IPS DF 6.9 (cell line): ENCODE data around the gene PAQR5.
"Not testable (repeated sequence)": the region's sequence is repeated elsewhere in the genome, so short reads cannot be mapped to it uniquely, and the experiment has no call there.

Experiments
- DNase-seq: peaks from one replicate; pipeline ENCODE4 v3.0.0-alpha.2; 2013; ENCODE audit warnings: low read depth, low spot score
- H3K27ac ChIP-seq: one replicate; pipeline ENCODE4 v1.5.1; 2013; ENCODE audit warnings: low read length, control low read depth
- H3K27me3 ChIP-seq: 2 replicates; pipeline ENCODE4 v1.6.1; 2013; ENCODE audit warnings: mild to moderate bottlenecking, low read length; ENCODE audit not compliant: control insufficient read depth, insufficient read depth
- H3K36me3 ChIP-seq: 2 replicates; pipeline ENCODE4 v1.6.1; 2013; ENCODE audit warnings: low read length; ENCODE audit not compliant: control insufficient read depth, insufficient read depth
- H3K4me1 ChIP-seq: 2 replicates; pipeline ENCODE4 v1.6.1; 2013; ENCODE audit warnings: low read length; ENCODE audit not compliant: control insufficient read depth, insufficient read depth
- H3K4me3 ChIP-seq: 2 replicates; pipeline ENCODE4 v1.5.1; 2013; ENCODE audit warnings: mild to moderate bottlenecking, low read length
- H3K9me3 ChIP-seq: 2 replicates; pipeline ENCODE4 v1.6.1; 2013; ENCODE audit warnings: low read length, inconsistent platforms; ENCODE audit not compliant: control insufficient read depth, insufficient read depth
- WGBS: extraction: QIAGEN DNeasy Blood & Tissue Kit; methylation state at CpG from one replicate; pipeline ENCODE4 v1.1.7; 2013; ENCODE audit warnings: mixed read lengths, missing lambda C conversion rate; ENCODE audit not compliant: insufficient read length, insufficient coverage; 5-methylcytosine and 5-hydroxymethylcytosine counted together

The PAQR5 gene

GRCh38 chr15:69293741-69294615 lies 4.7 kb upstream of the PAQR5 start:
- no peaks in the 10 kb centered on the region; the same call in 1 of the 2 replicates for H3K27me3 ChIP-seq
- H3K9me3 ChIP-seq, result no peaks in the 10 kb centered on the region
- H3K4me1 ChIP-seq, result no peaks in the 10 kb centered on the region
- no CpG with 5 or more reads among the region's 11 CpGs for WGBS
- no peak for DNase-seq
- H3K36me3 ChIP-seq, result no peaks in the 10 kb centered on the region
- no peak overlapping the region for H3K27ac ChIP-seq
- H3K4me3 ChIP-seq, result no peak overlapping the region

GRCh38 chr15:69296606-69297005 lies 2.1 kb upstream of the PAQR5 start:
- H3K27ac ChIP-seq, result no peak overlapping the region
- no peaks in the 10 kb centered on the region for H3K9me3 ChIP-seq
- no CpG with 5 or more reads among the region's 6 CpGs for WGBS
- H3K27me3 ChIP-seq, result peaks cover 7% of the 10 kb centered on the region
- H3K4me1 ChIP-seq, result peaks cover 3% of the 10 kb centered on the region
- H3K36me3 ChIP-seq, result no peaks in the 10 kb centered on the region
- DNase-seq, result no peak
- no peak overlapping the region for H3K4me3 ChIP-seq

GRCh38 chr15:69297642-69298353 lies 914 bp upstream of the PAQR5 start:
- no CpG with 5 or more reads among the region's 10 CpGs for WGBS
- Histone ChIP-seq H3K27me3 (peaks cover 7% of the 10 kb centered on the region), H3K27ac (no peak overlapping the region), H3K4me3 (no peak overlapping the region), H3K4me1 (peaks cover 3% of the 10 kb centered on the region), H3K9me3 (no peaks in the 10 kb centered on the region), H3K36me3 (no peaks in the 10 kb centered on the region)
- DNase-seq, result no peak

GRCh38 chr15:69298354-69298696 lies 387 bp upstream of the PAQR5 start:
- H3K27me3 ChIP-seq, result peaks cover 7% of the 10 kb centered on the region
- WGBS, result no CpG with 5 or more reads among the region's 15 CpGs
- no peaks in the 10 kb centered on the region for H3K9me3 ChIP-seq
- H3K4me1 ChIP-seq, result peaks cover 3% of the 10 kb centered on the region
- no peak for DNase-seq
- H3K36me3 ChIP-seq, result no peaks in the 10 kb centered on the region
- H3K4me3 ChIP-seq, result peak overlapping the region; percentile 66; the same call in 1 of the 2 replicates
- no peak overlapping the region for H3K27ac ChIP-seq

- no peak overlapping the region for H3K27ac ChIP-seq
- H3K27me3 ChIP-seq, result peaks cover 7% of the 10 kb centered on the region
- no peaks in the 10 kb centered on the region for H3K36me3 ChIP-seq
- DNase-seq, result no peak
- peak overlapping the region; percentile 66 for H3K4me3 ChIP-seq
- no CpG with 5 or more reads among the region's 16 CpGs for whole genome bisulfite sequencing
- peaks cover 3% of the 10 kb centered on the region for H3K4me1 ChIP-seq
- H3K9me3 ChIP-seq, result no peaks in the 10 kb centered on the region
These were observed 757 bp downstream of the PAQR5 start for GRCh38 chr15:69299451-69299886.

- Histone ChIP-seq H3K36me3 (no peaks in the 10 kb centered on the region), H3K27ac (no peak overlapping the region), H3K4me3 (no peak overlapping the region; the same call in 1 of the 2 replicates), H3K9me3 (no peaks in the 10 kb centered on the region), H3K4me1 (peaks cover 3% of the 10 kb centered on the region), H3K27me3 (peaks cover 7% of the 10 kb centered on the region)
- DNase-seq, result no peak
- no CpG with 5 or more reads among the region's 9 CpGs for WGBS
These were observed 1.4 kb downstream of the PAQR5 start for GRCh38 chr15:69299943-69300588.

- H3K27me3 ChIP-seq, H3K4me1 ChIP-seq, DNase-seq: not testable (repeated sequence)
These were observed 2.4 kb downstream of the PAQR5 start for GRCh38 chr15:69301101-69301500.

GRCh38 chr15:69302087-69302486 lies 3.4 kb downstream of the PAQR5 start:
- H3K36me3 ChIP-seq, H3K4me3 ChIP-seq, H3K4me1 ChIP-seq, H3K27me3 ChIP-seq, H3K27ac ChIP-seq, H3K9me3 ChIP-seq, DNase-seq: not testable (repeated sequence)
- WGBS, result no CpG with 5 or more reads among the region's 6 CpGs

More at GRCh38 chr15:69301101-69301500, 2.4 kb downstream of the PAQR5 start:
- no CpG with 5 or more reads among the region's 8 CpGs for WGBS
- not testable (repeated sequence) for H3K4me3 ChIP-seq, H3K36me3 ChIP-seq, H3K27ac ChIP-seq, H3K9me3 ChIP-seq

- Histone ChIP-seq H3K9me3 (no peaks in the 10 kb centered on the region), H3K36me3 (no peaks in the 10 kb centered on the region), H3K27me3 (peaks cover 7% of the 10 kb centered on the region), H3K4me1 (peaks cover 5% of the 10 kb centered on the region), H3K27ac (no peak overlapping the region), H3K4me3 (no peak overlapping the region)
- WGBS, result no CpG with 5 or more reads among the region's 3 CpGs
- DNase-seq, result no peak
These were observed 4.2 kb downstream of the PAQR5 start for GRCh38 chr15:69302929-69303328.

- WGBS, result no CpG with 5 or more reads among the region's 6 CpGs
- DNase-seq, result no peak
- Histone ChIP-seq H3K36me3 (no peaks in the 10 kb centered on the region), H3K27me3 (peaks cover 7% of the 10 kb centered on the region), H3K27ac (no peak overlapping the region), H3K4me3 (no peak overlapping the region), H3K4me1 (peaks cover 5% of the 10 kb centered on the region), H3K9me3 (no peaks in the 10 kb centered on the region)
These were observed 4.8 kb downstream of the PAQR5 start for GRCh38 chr15:69303337-69304181.
